Brain microvascular endothelial cell (primary cell): ENCODE data around the gene KCNMA1.

Experiments used
- DNase-seq: peaks from one replicate; pipeline ENCODE4 v3.0.0-alpha.2; 2020
- H3K27ac ChIP-seq: fragments of 250-450 bp; sonication (Bioruptor Pico); 2 replicates; pipeline ENCODE4 v1.5.1; 2020; ENCODE audit warnings: mild to moderate bottlenecking, moderate library complexity
- H3K27me3 ChIP-seq: fragments of 250-450 bp; sonication (Bioruptor Pico); replicated peaks from 2 replicates; pipeline ENCODE4 v1.5.1; 2020; ENCODE audit warnings: mild to moderate bottlenecking
- H3K36me3 ChIP-seq: fragments of 250-450 bp; sonication (Bioruptor Pico); replicated peaks from 2 replicates; pipeline ENCODE4 v1.5.1; 2020; ENCODE audit warnings: mild to moderate bottlenecking
- H3K4me3 ChIP-seq: 2 replicates; pipeline ENCODE4 v1.5.1; 2011; ENCODE audit warnings: low read depth, mild to moderate bottlenecking, control low read depth, low read length, moderate library complexity
- in situ Hi-C: cut with HindIII; loops from 2 replicates; pipeline ENCODE4 v1.10.0; 2017; ENCODE audit warnings: low sequenced_read_pairs, low pct_ligation_motif_present
- TF ChIP-seq, protein P1 (sequence below): IDR thresholded peaks from 2 replicates; pipeline ENCODE4 v1.5.1; 2011; ENCODE audit warnings: low read depth, mild to moderate bottlenecking, moderate library complexity, low read length, control low read depth, inconsistent platforms; ENCODE audit errors: missing control alignments

The KCNMA1 gene

DNA sequence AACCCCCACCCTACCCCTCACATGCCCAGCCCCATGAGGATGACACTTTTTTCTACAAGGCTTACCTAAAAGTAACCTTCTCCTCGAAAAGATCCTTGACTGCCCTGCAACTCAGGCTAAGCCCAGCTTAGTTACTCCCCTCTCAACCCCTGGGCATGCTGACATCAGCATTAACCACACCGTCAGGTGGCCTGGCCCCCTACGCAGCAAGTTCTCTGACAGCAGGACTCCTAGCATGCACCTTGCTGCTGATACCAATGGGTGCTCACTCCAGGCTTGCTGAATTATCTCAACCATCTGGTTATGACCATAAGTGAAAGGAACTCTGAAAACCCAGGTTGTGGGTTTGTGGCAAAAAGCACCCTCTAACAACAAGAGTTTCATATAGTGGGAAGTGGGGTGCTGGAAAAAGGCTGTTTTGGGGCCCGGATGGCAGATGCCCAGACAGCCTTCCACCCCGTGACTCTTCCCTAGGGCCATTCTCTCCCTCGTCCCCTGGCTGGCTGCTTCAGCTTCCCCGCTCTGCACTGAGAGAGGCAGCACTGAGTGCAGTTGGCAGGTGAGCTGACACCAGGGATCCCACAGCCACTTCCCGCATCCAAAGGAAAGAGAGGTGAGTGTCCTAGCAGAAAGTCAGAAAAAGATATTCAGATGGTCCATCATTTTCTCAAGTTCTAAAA is 518.9 kb downstream of the KCNMA1 start:
- TF ChIP-seq, protein P1, sequence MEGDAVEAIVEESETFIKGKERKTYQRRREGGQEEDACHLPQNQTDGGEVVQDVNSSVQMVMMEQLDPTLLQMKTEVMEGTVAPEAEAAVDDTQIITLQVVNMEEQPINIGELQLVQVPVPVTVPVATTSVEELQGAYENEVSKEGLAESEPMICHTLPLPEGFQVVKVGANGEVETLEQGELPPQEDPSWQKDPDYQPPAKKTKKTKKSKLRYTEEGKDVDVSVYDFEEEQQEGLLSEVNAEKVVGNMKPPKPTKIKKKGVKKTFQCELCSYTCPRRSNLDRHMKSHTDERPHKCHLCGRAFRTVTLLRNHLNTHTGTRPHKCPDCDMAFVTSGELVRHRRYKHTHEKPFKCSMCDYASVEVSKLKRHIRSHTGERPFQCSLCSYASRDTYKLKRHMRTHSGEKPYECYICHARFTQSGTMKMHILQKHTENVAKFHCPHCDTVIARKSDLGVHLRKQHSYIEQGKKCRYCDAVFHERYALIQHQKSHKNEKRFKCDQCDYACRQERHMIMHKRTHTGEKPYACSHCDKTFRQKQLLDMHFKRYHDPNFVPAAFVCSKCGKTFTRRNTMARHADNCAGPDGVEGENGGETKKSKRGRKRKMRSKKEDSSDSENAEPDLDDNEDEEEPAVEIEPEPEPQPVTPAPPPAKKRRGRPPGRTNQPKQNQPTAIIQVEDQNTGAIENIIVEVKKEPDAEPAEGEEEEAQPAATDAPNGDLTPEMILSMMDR: no peak
- Histone ChIP-seq H3K36me3 (no peaks in the 10 kb centered on the region), H3K4me3 (no peak overlapping the region), H3K27ac (no peak overlapping the region), H3K27me3 (no peaks in the 10 kb centered on the region)
- DNase-seq: no peak
- in situ Hi-C loops: no loop called here

DNA sequence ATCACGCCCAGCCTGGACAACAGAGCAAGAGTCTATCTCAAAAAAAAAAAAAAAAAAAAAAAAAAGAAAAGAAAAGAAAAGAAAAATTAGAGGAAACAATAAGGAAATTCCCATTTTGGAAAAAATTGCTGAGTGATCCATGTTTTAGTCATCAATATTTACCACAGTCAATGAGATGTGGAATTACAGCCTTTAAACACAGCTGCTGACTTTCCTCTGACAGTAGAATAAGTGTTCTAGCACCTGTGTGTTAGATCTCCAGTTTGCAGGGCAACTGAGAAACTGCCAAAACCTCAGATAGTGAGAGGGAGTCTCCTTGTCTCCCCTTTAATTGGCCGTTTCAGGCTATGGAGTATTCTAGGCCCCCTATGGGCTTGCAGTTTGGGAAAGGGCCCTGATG is 520.1 kb downstream of the KCNMA1 start:
- in situ Hi-C loops: no loop called here
- TF ChIP-seq, protein P1: no peak
- Histone ChIP-seq H3K36me3 (no peaks in the 10 kb centered on the region), H3K4me3 (no peak overlapping the region), H3K27ac (no peak overlapping the region), H3K27me3 (no peaks in the 10 kb centered on the region)
- DNase-seq: no peak

DNA sequence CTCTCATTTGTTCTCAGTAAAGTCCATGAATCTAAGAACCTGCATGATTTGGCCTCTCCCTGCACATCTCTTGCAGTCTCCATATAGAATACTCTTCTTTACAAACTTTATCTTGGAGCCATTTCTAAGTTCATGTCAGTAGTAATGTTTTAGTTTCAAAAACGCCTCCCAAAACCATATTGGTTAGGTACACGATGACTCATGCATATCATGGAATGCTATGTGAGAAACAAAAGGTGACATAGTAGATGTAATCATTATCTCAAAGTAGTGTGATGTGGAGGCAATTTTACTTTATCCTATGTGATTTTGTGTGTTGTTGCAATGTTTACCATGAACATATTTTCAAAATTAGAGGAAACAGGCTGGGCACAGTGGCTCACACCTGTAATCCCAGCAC is 520.7 kb downstream of the KCNMA1 start:
- Histone ChIP-seq H3K27ac (no peak overlapping the region), H3K27me3 (no peaks in the 10 kb centered on the region), H3K4me3 (no peak overlapping the region), H3K36me3 (no peaks in the 10 kb centered on the region)
- DNase-seq: no peak
- TF ChIP-seq, protein P1: no peak
- in situ Hi-C loops: no loop called here

DNA sequence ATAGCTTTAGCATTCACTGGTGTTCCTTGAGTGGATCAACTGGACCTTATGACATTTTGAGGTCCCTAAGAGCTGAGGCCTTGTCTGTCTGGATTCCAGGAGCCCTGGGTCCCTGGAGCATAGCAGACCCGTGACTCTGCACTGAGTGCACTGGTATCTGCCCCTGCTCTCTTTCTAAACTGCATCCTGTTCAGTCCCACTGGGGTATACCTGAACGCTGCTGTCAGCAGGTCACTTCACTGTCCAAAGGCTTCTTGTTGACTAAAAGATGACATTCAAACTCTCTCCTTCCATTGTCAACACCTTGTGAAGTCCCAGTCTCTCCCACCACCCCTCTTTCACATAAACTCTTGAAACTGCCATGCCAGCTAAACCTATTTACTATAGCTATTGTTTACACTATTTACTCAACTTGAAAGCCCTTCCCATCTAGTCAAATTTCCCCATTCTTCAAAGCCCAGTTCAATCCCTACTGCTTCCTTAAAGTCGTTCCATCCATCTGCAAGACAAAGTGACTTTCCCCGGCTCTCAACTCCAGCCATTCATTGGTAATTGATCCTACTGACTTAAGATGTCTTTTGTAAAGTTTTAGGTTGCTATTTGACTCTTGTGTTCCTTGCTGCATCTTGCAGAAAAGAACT is 523.3 kb downstream of the KCNMA1 start:
- H3K4me3 ChIP-seq: no peak overlapping the region
- in situ Hi-C loops: no loop called here
- DNase-seq: no peak
- no peak overlapping the region for H3K27ac ChIP-seq
- H3K27me3 ChIP-seq: no peaks in the 10 kb centered on the region
- H3K36me3 ChIP-seq: no peaks in the 10 kb centered on the region
- TF ChIP-seq, protein P1: no peak

DNA sequence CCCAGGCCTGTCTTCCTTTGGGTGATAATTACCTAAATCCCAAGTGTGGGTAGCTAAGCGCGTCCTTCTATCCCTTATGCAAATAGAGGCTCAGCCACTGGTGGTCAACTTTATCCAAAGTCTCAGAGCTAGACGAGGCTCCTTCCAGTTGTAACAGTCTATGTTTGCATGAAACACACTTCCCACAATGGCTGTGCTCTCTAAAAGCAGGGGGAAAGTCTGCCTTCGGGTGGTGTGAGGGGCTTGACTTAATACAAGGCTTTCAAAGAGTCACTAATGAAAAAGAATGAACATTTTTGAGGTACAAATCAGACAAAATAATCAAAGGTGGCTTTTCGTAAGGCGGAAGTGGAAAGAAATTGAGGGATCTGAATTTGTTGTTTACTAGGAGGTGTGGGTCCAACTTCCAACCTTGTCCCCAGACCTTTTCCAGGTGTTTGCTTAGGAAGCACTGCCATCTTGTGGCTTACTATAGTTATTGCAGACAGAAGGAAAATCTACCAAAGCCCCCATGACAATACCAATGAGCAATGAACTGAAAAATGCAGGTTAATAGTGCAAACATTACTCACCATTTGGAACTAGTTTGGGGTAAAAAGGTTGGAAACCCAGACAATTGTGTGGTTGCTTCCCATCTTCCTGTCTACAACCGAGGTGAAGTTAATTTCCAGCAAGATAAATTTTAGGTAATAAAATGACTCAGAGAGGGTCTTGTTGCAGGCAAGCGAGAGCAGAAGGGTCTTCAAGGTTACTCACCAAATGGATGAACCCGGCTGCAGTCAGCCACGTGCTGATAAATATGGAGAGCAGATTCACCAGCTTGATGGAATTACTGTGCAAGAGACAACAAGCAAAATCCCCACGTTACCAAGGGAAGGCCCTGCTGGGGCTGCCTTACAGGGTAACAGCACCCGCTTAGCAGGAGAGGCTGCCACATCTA is 525.7 kb downstream of the KCNMA1 start:
- TF ChIP-seq, protein P1: peak; percentile 74
- H3K4me3 ChIP-seq: no peak overlapping the region
- H3K36me3 ChIP-seq: no peaks in the 10 kb centered on the region
- peak; percentile 83 for DNase-seq
- in situ Hi-C loops: no loop called here
- peak overlapping the region; percentile 98 for H3K27ac ChIP-seq
- no peaks in the 10 kb centered on the region for H3K27me3 ChIP-seq
